Measurements from ENCODE around the gene TBC1D23. TPM values are rescaled to one million over a fixed set of nuclear protein-coding genes. Genes with fewer than 3 reads are reported as not detected.

The TBC1D23 gene
- total RNA-seq, 2 donors from 2014 or later: 35.6 to 58.2 TPM

DNA sequence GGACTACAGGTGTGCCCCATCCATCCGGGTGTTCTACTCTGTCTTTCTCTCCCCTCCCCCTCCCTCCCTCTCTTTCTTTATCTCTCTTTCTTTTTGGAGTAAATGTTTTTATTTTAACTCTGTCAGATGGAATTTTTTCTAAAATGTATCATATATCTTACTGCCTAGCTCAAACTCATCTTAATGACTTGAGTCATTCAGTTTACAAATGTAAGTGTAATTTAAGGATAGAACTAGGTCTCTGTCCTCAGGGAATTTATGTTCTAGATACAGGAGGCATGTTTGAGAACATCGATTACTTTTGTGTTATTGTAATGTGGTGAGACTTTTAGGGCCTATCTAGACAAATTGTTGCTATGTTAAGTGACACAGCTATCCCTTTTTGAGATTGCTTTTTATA lies 3.5 kb downstream of the TBC1D23 start:
- Histone ChIP-seq H3K27me3 (no peaks in the 10 kb centered on the region), H3K4me1 (peaks cover 15% of the 10 kb centered on the region), H3K27ac (no peak overlapping the region), H3K36me3 (no peaks in the 10 kb centered on the region), H3K9ac (ENCODE audit: low read depth in 2 of 2, low read length in 2 of 2) (no peak overlapping the region), H3K4me3 (no peak overlapping the region), H3K9me3 (no peaks in the 10 kb centered on the region)
- no peak for DNase-seq
- TF ChIP-seq, protein P1, sequence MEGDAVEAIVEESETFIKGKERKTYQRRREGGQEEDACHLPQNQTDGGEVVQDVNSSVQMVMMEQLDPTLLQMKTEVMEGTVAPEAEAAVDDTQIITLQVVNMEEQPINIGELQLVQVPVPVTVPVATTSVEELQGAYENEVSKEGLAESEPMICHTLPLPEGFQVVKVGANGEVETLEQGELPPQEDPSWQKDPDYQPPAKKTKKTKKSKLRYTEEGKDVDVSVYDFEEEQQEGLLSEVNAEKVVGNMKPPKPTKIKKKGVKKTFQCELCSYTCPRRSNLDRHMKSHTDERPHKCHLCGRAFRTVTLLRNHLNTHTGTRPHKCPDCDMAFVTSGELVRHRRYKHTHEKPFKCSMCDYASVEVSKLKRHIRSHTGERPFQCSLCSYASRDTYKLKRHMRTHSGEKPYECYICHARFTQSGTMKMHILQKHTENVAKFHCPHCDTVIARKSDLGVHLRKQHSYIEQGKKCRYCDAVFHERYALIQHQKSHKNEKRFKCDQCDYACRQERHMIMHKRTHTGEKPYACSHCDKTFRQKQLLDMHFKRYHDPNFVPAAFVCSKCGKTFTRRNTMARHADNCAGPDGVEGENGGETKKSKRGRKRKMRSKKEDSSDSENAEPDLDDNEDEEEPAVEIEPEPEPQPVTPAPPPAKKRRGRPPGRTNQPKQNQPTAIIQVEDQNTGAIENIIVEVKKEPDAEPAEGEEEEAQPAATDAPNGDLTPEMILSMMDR (IDR thresholded peaks at IDR 0.05): no peak
- intact Hi-C loops (cut with DNase I): no loop called here

DNA sequence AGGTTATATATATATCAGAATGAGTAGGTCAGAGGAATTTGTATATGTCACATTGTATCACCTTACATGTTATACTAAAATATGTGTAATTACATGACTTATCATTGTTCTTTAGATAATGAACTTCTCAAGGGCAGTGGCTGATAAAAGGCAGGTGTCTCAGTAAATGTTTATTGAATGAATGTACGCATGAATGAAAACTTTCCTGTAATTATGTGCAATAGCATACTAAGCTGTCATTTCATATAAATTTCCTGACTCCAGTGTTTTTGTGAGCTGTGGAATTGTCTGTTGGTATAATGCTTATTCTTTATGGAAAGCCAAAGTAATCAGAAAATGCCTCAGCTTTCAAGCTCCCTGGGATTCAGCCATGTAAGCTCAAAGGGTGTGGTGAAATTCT lies 4.2 kb downstream of the TBC1D23 start:
- DNase-seq: no peak
- intact Hi-C loops (cut with DNase I): no loop called here
- no peaks in the 10 kb centered on the region for H3K36me3 ChIP-seq
- no peaks in the 10 kb centered on the region for H3K27me3 ChIP-seq
- TF ChIP-seq, protein P1 (IDR thresholded peaks at IDR 0.05): no peak
- H3K4me3 ChIP-seq: no peak overlapping the region
- H3K9ac ChIP-seq (ENCODE audit: low read depth in 2 of 2, low read length in 2 of 2): no peak overlapping the region
- no peak overlapping the region for H3K27ac ChIP-seq
- peaks cover 15% of the 10 kb centered on the region for H3K4me1 ChIP-seq
- no peaks in the 10 kb centered on the region for H3K9me3 ChIP-seq

DNA sequence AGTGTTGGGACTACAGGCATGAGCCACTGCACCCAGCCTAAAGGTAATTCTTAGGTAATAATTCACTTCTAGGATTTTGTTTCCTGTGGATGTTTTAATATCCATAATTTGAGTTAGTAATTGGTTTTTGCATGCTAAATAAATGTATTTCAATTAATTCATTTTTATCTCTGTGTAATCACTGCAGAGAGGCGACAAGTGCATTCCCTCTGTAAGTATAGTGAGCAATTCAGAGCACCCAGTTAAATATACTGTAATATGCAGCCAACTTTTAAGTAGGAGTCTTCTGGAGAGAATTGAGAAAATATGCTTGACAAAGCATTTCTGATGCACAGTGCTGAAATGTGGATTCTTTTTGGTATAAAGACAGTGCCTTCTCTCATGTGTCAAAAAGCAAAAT lies 5.7 kb downstream of the TBC1D23 start:
- TF ChIP-seq, protein P1 (IDR thresholded peaks at IDR 0.05): no peak
- no peaks in the 10 kb centered on the region for H3K36me3 ChIP-seq
- H3K9ac ChIP-seq (ENCODE audit: low read depth in 2 of 2, low read length in 2 of 2): no peak overlapping the region
- H3K4me1 ChIP-seq: peaks cover 13% of the 10 kb centered on the region
- intact Hi-C loops (cut with DNase I): no loop called here
- H3K4me3 ChIP-seq: no peak overlapping the region
- no peak overlapping the region for H3K27ac ChIP-seq
- DNase-seq: no peak
- H3K27me3 ChIP-seq: no peaks in the 10 kb centered on the region
- H3K9me3 ChIP-seq: no peaks in the 10 kb centered on the region

DNA sequence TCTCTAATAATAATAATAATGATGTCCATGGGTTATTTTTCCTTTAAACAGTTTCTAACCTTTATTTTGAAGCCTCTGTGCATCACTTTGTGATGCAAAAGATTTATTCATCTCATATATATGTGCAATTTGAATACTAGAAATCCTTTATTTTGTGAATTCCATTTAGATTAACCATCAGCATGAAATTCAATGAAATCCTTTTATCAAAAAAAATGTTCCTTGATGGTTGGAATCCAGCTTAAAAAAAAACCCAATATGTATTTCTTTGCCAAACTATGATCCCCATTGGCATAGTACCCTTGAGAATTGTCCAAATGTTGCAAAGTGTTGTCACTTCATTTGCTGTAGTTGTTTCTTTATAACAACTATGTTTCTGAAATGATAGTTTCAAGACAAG lies 7.4 kb downstream of the TBC1D23 start:
- no peak for DNase-seq
- Histone ChIP-seq H3K4me1 (peaks cover 5% of the 10 kb centered on the region), H3K9ac (ENCODE audit: low read depth in 2 of 2, low read length in 2 of 2) (no peak overlapping the region), H3K27me3 (no peaks in the 10 kb centered on the region), H3K9me3 (no peaks in the 10 kb centered on the region), H3K27ac (no peak overlapping the region), H3K4me3 (no peak overlapping the region), H3K36me3 (no peaks in the 10 kb centered on the region)
- TF ChIP-seq, protein P1 (IDR thresholded peaks at IDR 0.05): no peak
- intact Hi-C loops (cut with DNase I): no loop called here

DNA sequence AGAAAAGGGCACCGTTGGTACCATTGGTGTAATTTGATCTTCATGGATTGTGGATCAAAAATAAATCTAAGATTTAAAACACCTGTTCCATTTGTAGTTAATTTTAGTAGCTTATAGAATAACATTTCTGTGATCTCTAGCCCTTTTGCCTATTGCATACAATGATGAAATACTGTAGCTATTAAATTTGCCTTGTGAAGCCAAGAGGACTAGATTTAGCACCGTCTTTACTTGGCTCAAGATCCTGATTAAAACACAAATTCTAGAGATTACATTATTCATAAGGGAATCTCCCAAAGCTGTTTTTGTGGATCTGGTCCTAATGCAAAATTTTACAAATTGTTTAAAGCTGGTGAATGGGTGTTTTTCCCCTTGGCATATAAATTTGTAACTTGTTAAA lies 8.2 kb downstream of the TBC1D23 start:
- TF ChIP-seq, protein P1 (IDR thresholded peaks at IDR 0.05): no peak
- H3K36me3 ChIP-seq: no peaks in the 10 kb centered on the region
- no peaks in the 10 kb centered on the region for H3K9me3 ChIP-seq
- intact Hi-C loops (cut with DNase I): no loop called here
- no peak overlapping the region for H3K27ac ChIP-seq
- no peaks in the 10 kb centered on the region for H3K4me1 ChIP-seq
- no peak for DNase-seq
- no peak overlapping the region for H3K9ac ChIP-seq (ENCODE audit: low read depth in 2 of 2, low read length in 2 of 2)
- no peak overlapping the region for H3K4me3 ChIP-seq
- H3K27me3 ChIP-seq: no peaks in the 10 kb centered on the region
